Measurements from ENCODE around the gene SDC3.

The SDC3 gene

GRCh38 chr1:30888391-30888790, 20.2 kb downstream of the SDC3 start:
- no peak for DNase-seq (ENCODE audit: low read depth)

DNA sequence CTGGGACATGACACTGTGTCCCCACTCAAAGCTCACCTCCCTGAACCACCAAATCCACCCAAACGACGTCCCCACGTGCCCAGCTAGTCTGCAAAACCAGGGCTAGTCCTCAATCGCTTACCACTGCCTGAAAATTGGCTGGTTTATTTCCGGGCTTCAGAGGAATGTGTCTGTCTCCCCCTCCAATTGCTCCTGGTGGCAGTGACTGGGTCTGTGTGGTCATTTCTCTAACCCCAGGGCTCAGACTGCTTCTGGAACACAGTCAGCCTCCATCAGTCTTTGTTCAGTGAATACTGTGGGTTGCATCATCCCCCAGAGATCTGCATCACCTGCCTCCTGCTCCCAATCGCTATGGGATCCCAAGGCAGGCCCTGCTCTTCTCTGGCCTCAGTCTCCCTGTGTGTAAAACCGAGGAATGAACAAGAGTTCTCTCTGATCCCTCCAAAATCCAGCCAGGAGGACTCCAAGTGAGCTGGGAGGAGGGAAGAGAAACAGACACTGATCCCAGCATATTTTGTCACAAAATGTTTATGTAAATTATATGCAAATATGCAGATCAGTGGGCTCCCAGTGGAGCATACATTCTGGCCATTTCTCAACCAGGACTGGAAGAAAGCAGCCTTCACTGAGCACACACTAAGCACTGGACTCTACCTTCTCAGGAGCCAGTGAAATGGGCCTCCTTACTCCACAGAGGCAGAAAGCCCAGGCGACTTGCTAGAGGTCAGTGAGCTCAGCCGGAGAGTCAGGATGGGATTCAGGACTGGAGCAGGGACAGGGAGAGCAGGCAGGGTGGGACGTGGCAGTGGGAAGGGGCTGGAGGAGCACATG, 20.9 kb downstream of the SDC3 start:
- no peak for DNase-seq (ENCODE audit: low read depth)

GRCh38 chr1:30886710-30887428, 21.7 kb downstream of the SDC3 start:
- DNase-seq (ENCODE audit: low read depth) = no peak

GRCh38 chr1:30885570-30886522, 22.7 kb downstream of the SDC3 start:
- DNase-seq (ENCODE audit: low read depth) = no peak

- no peak for DNase-seq (ENCODE audit: low read depth)
These were observed 23.8 kb downstream of the SDC3 start for GRCh38 chr1:30884723-30885122.

DNA sequence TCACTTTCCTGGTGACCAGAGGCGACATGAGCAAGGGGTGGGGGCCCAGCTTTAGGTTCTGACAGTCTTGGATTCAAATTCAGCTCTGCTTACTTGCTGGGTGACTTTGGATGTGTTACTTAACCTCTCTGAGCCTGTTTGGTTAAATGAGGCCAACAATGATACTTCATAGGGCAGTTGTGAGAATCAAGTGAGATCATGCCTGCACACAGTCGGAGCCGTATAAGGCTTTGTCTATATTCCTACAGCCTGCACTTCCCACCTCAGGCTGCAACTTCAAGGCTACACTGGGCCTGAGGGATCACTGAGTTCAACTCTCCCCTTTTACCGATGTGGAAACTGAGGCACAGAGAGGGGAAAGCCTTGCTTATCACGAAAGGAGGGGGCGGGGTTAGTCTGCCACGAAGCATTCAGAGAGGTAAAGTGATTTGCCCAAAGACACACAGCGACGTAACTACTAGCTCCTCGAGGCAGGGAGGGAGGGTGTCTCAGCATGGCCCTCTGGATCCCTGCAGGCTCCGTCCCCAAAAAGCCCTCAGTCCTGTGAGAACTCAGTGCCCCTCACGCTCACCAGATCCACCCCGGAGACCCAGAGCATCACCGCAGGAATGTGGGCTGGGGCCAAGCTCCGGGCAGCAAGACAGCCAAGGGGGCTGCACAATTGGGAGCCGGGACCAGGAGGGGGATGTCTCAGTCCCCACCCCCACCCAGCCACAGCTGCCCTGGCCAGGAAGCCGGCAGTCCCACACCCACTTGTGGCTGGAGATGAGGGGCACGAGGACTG, 25.0 kb downstream of the SDC3 start:
- DNase-seq (ENCODE audit: low read depth) = no peak

DNA sequence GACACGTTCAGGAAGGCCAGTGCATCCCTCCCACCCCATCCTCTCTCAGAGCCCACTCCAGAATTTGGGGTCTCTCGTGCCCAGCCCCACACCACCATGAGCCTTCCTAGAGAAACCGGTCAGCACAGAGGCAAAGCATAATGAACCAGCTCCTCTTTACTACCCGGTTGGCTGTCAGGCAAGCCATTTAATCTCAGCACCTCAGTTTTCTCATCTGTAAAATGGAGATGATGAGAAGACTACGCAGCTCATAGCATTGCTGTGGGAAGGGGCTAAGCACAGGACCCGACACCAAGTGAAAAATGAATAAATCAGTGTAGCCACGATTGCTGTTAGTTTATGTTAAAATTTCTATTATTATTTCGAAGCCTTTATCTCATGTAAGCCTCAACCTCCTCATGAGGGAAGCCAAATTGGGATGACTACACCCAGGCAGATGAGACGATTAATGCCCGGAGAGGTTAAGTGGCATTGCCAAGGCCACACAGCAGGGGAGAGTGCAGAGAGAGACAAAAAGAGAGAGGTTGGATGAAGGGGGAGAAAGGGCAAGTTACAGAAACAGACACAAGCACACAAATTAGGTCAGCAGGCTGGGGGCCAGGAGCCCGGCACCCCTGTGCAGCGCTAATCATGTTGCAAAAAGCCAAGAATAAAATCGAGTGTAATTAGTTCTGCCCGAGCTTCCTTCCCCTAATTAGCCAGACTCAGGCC, 25.7 kb downstream of the SDC3 start:
- no peak for DNase-seq (ENCODE audit: low read depth)

DNA sequence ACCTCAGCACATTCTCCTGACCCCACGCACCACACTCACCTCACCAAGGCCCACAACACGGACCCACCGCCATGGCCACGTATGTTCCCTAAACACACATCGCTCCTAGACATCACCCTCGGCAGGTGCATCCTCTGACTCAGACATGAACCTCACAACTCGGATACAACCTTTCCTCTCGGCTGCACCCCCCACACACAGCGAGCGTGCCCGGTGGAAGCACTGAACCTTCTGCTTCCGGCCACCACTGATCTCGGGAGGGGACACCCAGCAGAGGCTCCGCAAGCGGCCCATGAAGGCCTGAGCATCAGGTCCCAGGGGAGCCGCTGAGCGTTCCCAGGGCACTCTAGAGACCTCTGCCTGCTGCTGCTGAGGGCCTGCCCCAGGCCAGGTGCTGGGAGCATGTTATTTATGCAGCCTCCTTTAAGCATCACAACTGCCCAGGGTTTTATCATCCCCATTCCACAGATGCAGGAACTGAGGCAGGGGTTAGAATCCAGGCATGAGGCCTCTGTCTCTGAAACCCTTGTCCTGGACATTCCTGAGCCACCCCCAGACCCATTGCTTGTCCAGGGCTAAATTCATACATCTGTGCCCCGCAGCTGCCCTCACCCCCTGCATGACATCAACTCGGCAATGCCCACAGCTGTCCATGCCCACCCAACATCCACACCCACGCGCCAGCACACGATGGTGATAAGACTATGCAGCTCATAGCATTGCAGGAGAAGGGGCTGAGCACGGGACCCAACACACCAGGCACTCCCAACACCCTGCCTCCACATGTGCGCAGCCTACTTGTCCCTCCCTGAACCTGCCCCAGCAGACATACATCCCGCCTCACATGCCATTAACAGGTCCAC, 27.0 kb downstream of the SDC3 start:
- no peak for DNase-seq (ENCODE audit: low read depth)

DNA sequence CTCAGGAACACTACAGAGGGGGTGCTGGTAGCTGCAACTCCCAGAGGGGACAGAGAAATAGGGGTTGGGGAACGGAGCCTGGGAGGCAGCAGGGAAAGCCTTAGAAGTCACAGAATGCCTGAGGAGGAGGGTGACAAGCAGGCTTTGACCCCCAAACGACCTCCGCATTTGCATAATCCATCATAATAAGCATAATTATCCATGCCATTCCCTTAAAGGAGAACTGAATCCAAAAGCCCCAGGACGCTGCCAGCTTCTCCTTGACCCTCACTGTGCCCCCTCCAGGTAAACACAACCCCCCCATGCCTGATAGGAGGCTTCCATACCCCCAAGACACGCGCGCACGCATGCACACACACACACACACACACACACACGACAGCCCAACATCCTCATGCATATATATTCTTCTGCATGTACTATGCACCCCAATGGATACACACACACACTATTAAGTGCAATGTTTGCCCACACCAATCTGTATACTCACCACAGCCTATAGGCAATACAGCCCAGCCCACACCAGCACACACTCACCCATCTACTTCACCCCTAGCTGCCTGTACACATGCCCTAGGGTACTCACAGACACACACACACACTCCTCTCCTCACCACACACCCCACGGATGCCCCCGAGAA, 27.8 kb downstream of the SDC3 start:
- no peak for DNase-seq (ENCODE audit: low read depth)

GRCh38 chr1:30879940-30880677, 28.4 kb downstream of the SDC3 start:
- DNase-seq (ENCODE audit: low read depth) = no peak

GRCh38 chr1:30879126-30879786, 29.3 kb downstream of the SDC3 start:
- no peak for DNase-seq (ENCODE audit: low read depth)

DNA sequence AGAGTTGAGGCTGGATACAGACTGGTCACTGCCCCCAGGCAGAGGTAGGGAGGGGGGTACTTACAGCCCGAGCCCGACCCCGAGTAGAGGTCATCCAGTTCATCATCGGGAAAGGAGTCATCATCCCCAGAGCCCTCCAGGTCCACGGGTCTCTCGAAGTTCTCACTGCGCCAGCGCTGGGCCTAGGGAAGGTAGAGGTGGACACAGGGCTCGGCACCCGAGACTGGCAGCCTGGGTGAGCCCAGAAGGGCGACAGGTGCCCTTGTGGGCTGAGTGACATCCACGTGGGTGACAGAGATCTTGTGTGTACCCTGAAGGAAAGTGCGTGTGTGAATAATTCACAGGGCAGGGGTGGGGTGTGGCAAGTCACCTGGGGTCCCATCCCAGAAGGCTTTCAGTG, 30.0 kb downstream of the SDC3 start:
- no peak for DNase-seq (ENCODE audit: low read depth)

DNA sequence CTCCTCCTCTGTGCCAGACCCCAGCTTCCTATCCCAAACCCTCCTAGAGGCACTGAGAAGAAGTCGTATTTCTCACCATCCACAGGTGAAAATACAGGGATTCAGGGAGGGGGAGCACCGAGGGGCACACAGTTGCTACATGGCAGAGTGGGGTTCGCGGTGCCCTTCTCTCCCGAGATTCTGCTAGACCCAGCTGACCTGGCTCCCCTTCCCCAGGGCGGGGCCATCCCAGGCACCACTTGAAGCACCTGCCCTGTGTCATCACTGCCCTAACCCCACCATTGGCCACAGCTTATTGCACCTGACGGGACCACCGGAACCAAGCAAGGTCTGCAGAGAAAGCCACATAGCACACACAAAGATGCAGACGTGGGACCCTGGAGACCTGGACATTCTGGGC, 30.5 kb downstream of the SDC3 start:
- DNase-seq (ENCODE audit: low read depth) = no peak

DNA sequence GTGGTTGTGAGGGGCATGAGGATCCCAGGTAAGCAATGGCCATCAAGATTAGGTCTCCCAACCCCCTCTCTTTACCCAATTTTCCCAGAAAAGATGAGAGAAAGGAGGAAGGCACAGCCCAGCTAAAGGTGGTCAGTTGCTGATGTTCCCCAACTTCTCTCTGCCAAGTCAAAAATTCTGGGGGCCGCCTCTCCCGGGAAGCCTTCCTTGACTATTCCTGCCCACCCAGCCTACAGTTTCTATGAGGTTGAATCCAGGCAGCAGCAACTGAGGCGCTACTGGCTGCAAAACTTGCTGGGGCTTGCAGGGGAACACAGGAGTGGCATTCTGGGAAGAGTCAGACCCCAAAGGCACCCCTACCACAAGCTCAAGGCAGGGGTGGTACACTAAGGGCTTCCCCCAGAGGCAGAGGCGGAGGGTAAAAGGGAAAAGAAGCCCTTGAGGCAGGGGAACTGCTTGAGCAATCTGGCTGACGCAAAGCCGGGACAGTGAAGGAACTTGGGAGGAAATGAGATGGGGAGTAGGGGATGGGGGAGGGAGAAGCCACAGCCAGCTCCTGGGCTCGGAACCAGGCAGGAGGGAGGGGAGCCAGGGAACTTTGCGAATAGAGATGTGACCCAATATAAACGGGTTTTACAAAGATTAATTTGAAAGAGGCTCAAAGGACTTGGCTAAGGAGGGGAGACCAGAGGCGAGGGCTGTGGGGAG, 31.2 kb downstream of the SDC3 start:
- DNase-seq (ENCODE audit: low read depth) = no peak

- no peak for DNase-seq (ENCODE audit: low read depth)
These were observed 31.9 kb downstream of the SDC3 start for GRCh38 chr1:30876451-30877204.

- DNase-seq (ENCODE audit: low read depth) = no peak
These were observed 32.6 kb downstream of the SDC3 start for GRCh38 chr1:30875916-30876315.

DNA sequence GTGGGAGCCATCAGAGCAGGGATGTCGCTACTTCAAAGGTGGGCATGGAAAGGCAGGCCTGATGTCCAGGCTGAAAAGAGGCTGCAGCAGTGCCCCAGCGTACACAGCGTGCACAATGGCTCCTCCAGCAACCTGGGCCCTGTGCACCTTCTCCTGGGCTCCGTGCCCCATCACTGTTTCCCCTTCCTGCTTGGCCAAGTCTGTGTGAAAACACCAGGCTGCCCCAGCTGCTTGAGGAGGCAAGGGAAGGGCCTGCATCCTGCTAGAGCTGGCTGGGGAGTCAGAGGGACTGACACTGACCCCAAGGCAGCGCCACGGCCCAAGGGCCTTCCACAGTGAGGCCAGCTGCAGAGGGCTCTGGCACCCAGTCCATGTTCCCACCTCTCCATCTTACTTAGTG, 33.4 kb downstream of the SDC3 start:
- DNase-seq (ENCODE audit: low read depth) = no peak
